Naive thymus-derived CD4-positive, alpha-beta T cell (primary cell): ENCODE data around the gene ADAMTS17. TPM values are rescaled to one million over a fixed set of nuclear protein-coding genes. Genes with fewer than 3 reads are reported as not detected.

ENCODE experiments used
- ATAC-seq: fragments of 150-1000 bp; cut with Tn5 transposase; 2 replicates; pipeline ENCODE4 v1.10.0; 2021; ENCODE audit warnings: mild to moderate bottlenecking, moderate library complexity
- CTCF ChIA-PET: fragments of 350-600 bp; sonication (Branson Sonifier 250); formaldehyde crosslinking; loops from one replicate; lab custom pipeline; 2021; ENCODE audit warnings: antibody characterized with exemption; lab: Charles Lee
- POLR2A ChIA-PET: fragments of 350-600 bp; sonication (Branson Sonifier 250); formaldehyde crosslinking; loops from one replicate; lab custom pipeline; 2021; ENCODE audit warnings: antibody characterized with exemption, inconsistent platforms; lab: Charles Lee
- DNase-seq, 9 donors: peaks; one replicate each; pipeline versions ENCODE4 v3.0.0 to v3.0.0-alpha.2; 2020 to 2022; ENCODE audit warnings: mixed read lengths in 1 of 9
- H3K27ac ChIP-seq: one replicate; pipeline ENCODE4 v1.7.0; 2013; ENCODE audit warnings: mild to moderate bottlenecking, low read depth, low read length, moderate library complexity
- H3K27me3 ChIP-seq, 2 donors: one replicate each; pipeline ENCODE4 v1.7.0; 2013; ENCODE audit warnings: low read length in 2 of 2, mild to moderate bottlenecking in 2 of 2, moderate library complexity in 2 of 2; ENCODE audit not compliant: control insufficient read depth in 2 of 2, insufficient read depth in 2 of 2
- H3K36me3 ChIP-seq, 3 experiments: 1 replicate in 2 of 3; 2 replicates in 1 of 3; pipeline ENCODE4 v1.7.0; 2013; ENCODE audit warnings: low read length in 3 of 3, mild to moderate bottlenecking in 3 of 3, moderate library complexity in 1 of 3; ENCODE audit not compliant: insufficient read depth in 3 of 3, control insufficient read depth in 2 of 3
- H3K4me1 ChIP-seq, 2 donors: one replicate each; pipeline ENCODE4 v1.7.0; 2013; ENCODE audit warnings: low read length in 2 of 2, mild to moderate bottlenecking in 2 of 2, moderate library complexity in 1 of 2; ENCODE audit not compliant: control insufficient read depth in 2 of 2, insufficient read depth in 2 of 2
- H3K4me3 ChIP-seq: 2 replicates; pipeline ENCODE4 v1.7.0; 2013; ENCODE audit warnings: mild to moderate bottlenecking, low read length
- H3K9me3 ChIP-seq, 3 experiments: 1 replicate in 2 of 3; 2 replicates in 1 of 3; pipeline ENCODE4 v1.7.0; 2013; ENCODE audit warnings: low read length in 3 of 3; ENCODE audit not compliant: control insufficient read depth in 2 of 3
- H3K27ac Mint-ChIP-seq, 9 donors: one replicate each; pipeline ENCODE4 v1.8.0; 2020 to 2022; ENCODE audit warnings: mixed read lengths in 9 of 9, mild to moderate bottlenecking in 8 of 9, moderate library complexity in 5 of 9, inconsistent platforms in 2 of 9
- H3K27me3 Mint-ChIP-seq, 5 donors: one replicate each; pipeline ENCODE4 v1.8.0; 2021 to 2022; ENCODE audit warnings: mixed read lengths in 5 of 5, mild to moderate bottlenecking in 1 of 5
- H3K36me3 Mint-ChIP-seq, 5 donors: one replicate each; pipeline ENCODE4 v1.8.0; 2020 to 2022; ENCODE audit warnings: mixed read lengths in 5 of 5, mild to moderate bottlenecking in 3 of 5, inconsistent platforms in 1 of 5
- H3K4me1 Mint-ChIP-seq, 7 donors: one replicate each; pipeline ENCODE4 v1.8.0; 2020 to 2022; ENCODE audit warnings: mixed read lengths in 7 of 7, mild to moderate bottlenecking in 3 of 7, inconsistent platforms in 1 of 7
- H3K4me3 Mint-ChIP-seq, 10 donors: one replicate each; pipeline ENCODE4 v1.8.0; 2020 to 2022; ENCODE audit warnings: mild to moderate bottlenecking in 10 of 10, mixed read lengths in 10 of 10, moderate library complexity in 6 of 10, inconsistent platforms in 2 of 10
- H3K9me3 Mint-ChIP-seq, 11 donors: one replicate each; pipeline ENCODE4 v1.8.0; 2020 to 2022; ENCODE audit warnings: mixed read lengths in 11 of 11, mild to moderate bottlenecking in 4 of 11, inconsistent platforms in 1 of 11, moderate library complexity in 1 of 11
- intact Hi-C, 2 donors: fragments of 100-400 bp; cut with micrococcal nuclease; formaldehyde crosslinking; loops; one replicate each; pipeline ENCODE4 v1.15.1; 2023
- polyA plus RNA-seq, 2 donors: library from polyadenylated mRNA; unstranded; fragments of 300-500 nt; fragmentation: Illumina TruSeq; gene quantifications; one replicate each; pipeline ENCODE4 v1.2.3, GENCODE V29; 2021
- total RNA-seq, 6 experiments: library from RNA in 5 of 6; stranded (reverse) in 5 of 6; gene quantifications; 1 replicate in 5 of 6; 2 replicates in 1 of 6; pipeline ENCODE4 v1.2.3 and lab custom pipeline; 2021 to 2026

Gene ADAMTS17
- total and polyA plus RNA-seq, 7 experiments from 2014 or later, result 1.5 to 13.5 (median 3.2) TPM

- ChIA-PET POLR2A (no interaction called here), CTCF (no interaction called here)
- Mint-ChIP-seq H3K36me3 (peaks cover 0 to 29% (median 0%) of the 10 kb centered on the region in 5 donors), H3K9me3 (peaks cover 0 to 2% (median 0%) of the 10 kb centered on the region in 11 donors), H3K4me3 (no peak overlapping the region), H3K4me1 (peaks cover 6 to 31% (median 19%) of the 10 kb centered on the region in 7 donors), H3K27me3 (no peaks in the 10 kb centered on the region), H3K27ac (no peak overlapping the region)
- no peak overlapping the region for H3K4me3 ChIP-seq
- H3K27ac ChIP-seq, result no peak overlapping the region
- no peaks in the 10 kb centered on the region for H3K27me3 ChIP-seq
- H3K4me1 ChIP-seq, result peaks cover 9 to 19% of the 10 kb centered on the region in 2 donors
- ATAC-seq (no peak), DNase-seq (no peak)
- no peaks in the 10 kb centered on the region for H3K9me3 ChIP-seq
- H3K36me3 ChIP-seq, result no peaks in the 10 kb centered on the region
- intact Hi-C loops, result no loop called here
These were observed 143.3 kb downstream of the ADAMTS17 start for GRCh38 chr15:100198442-100198841.

DNA sequence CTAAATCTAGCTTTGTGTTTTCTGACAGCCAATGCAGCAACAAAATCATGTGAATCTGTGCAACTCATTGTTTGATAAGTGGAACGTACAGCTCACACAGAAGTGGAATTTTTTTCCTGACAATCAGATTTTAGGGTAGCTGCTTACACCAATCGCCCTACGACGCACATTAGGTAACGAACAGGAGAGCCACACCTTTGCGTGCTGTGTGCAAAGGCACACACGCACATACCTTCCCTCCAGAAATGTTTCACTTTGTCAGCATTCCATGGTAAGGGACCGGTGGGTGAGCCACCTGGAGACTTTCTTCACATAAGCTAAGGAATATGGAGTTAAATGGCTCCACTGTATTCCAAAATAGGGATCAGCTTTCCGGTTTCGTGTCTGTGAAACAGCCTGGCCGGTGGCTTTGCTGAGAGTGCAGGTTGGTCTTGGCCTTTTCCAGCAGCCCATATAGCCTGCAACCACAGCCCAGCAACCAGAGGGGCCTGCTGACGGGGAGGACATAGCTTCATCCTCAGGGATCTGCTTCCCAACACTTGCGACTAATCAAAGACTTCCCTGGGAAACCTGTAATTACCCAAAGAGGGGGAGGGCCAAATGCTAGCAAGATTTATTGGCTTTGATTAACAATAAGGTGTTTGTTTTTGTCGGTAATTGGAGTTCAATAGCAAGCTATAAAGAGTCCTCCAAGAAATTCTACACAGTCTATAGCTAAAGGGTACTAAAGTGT, 145.3 kb downstream of the ADAMTS17 start:
- Histone ChIP-seq H3K27ac (no peak overlapping the region), H3K4me1 (peaks cover 0 to 6% of the 10 kb centered on the region in 2 donors), H3K36me3 (no peaks in the 10 kb centered on the region), H3K4me3 (no peak overlapping the region), H3K27me3 (no peaks in the 10 kb centered on the region), H3K9me3 (no peaks in the 10 kb centered on the region)
- ATAC-seq, result no peak
- ChIA-PET CTCF (interaction anchor here (0.9 kb wide), 1 partner anchor 154 kb away, joined by 3 read pairs; no protein-coding TSS in a partner anchor), POLR2A (no interaction called here)
- Mint-ChIP-seq H3K4me3 (no peak overlapping the region), H3K27me3 (no peaks in the 10 kb centered on the region), H3K4me1 (peaks cover 2 to 19% (median 5%) of the 10 kb centered on the region in 7 donors), H3K36me3 (peaks cover 0 to 41% (median under 1%) of the 10 kb centered on the region in 5 donors), H3K27ac (no peak overlapping the region), H3K9me3 (peaks cover 0 to 2% (median 0%) of the 10 kb centered on the region in 11 donors)
- intact Hi-C loops, result no loop called here
- no peak for DNase-seq

- Histone ChIP-seq H3K4me3 (no peak overlapping the region), H3K36me3 (no peaks in the 10 kb centered on the region), H3K9me3 (no peaks in the 10 kb centered on the region), H3K27me3 (no peaks in the 10 kb centered on the region), H3K4me1 (no peaks in the 10 kb centered on the region), H3K27ac (no peak overlapping the region)
- Mint-ChIP-seq H3K9me3 (no peaks in the 10 kb centered on the region), H3K27me3 (no peaks in the 10 kb centered on the region), H3K27ac (no peak overlapping the region), H3K36me3 (peaks cover 0 to 46% (median 4%) of the 10 kb centered on the region in 5 donors), H3K4me3 (no peak overlapping the region), H3K4me1 (peaks cover 0 to 9% (median 2%) of the 10 kb centered on the region in 7 donors)
- intact Hi-C loops, result no loop called here
- CTCF ChIA-PET, result no interaction called here
- ATAC-seq (no peak), DNase-seq (no peak)
- POLR2A ChIA-PET, result no interaction called here
These were observed 146.8 kb downstream of the ADAMTS17 start for GRCh38 chr15:100194996-100195395.

GRCh38 chr15:100193277-100193860, 148.4 kb downstream of the ADAMTS17 start:
- CTCF ChIA-PET, result no interaction called here
- H3K27me3 Mint-ChIP-seq, result no peaks in the 10 kb centered on the region
- intact Hi-C loops, result no loop called here
- peaks cover 0 to 40% (median 14%) of the 10 kb centered on the region in 5 donors for H3K36me3 Mint-ChIP-seq
- no peaks in the 10 kb centered on the region for H3K27me3 ChIP-seq
- H3K4me1 ChIP-seq, result no peaks in the 10 kb centered on the region
- ATAC-seq (no peak), DNase-seq (no peak)
- no peak overlapping the region for H3K27ac ChIP-seq
- H3K9me3 ChIP-seq, result no peaks in the 10 kb centered on the region
- no peaks in the 10 kb centered on the region for H3K9me3 Mint-ChIP-seq
- no peak overlapping the region for H3K4me3 Mint-ChIP-seq
- H3K4me1 Mint-ChIP-seq, result peaks cover 0 to 4% (median 0%) of the 10 kb centered on the region in 7 donors
- no peak overlapping the region for H3K27ac Mint-ChIP-seq
- no peaks in the 10 kb centered on the region for H3K36me3 ChIP-seq
- no peak overlapping the region for H3K4me3 ChIP-seq
- POLR2A ChIA-PET, result no interaction called here

DNA sequence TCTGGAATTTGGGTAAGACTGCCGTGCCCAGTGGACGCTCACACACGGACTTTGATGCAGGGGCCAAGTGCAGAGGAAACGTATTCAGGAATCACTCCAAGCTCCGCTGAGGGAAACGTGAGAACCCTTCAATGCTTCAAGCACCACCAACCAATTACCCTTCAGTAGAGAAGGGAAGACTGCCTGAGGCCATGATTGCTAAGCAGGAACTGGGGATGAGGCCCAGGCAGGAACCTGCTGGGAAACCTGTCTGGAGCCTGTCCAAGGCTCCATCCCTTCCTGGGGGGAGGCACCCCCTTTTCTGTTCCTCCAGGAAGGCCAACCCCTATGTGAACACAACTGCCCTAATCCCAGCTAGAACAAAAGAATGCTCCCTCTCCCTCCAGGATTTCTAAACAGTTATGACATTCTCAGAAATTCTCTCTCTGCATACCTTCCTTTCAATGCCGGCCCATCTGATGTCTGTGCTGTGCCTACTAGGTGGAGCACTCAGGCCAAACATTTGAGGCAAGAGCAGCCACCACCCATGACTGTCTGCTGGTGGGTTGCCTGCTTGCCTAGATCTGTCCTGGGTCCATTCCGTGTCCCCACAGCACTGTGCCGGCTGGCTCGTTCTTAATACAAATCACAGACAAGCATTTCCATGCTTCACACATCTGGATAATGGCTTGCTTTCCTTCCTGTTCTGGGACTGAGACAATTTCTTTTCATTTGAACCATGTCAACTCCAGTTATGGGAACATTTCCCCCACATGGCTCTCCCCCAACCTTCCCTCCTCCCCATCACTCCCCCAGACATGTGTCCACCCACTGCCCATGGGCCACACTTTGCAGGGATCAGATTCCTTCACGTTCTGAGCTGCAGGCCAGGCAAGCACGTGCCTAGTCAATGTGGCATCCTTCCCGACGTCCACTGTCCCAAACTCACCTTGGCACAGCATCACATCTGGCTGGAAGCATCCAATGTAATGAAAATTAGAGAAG, 149.4 kb downstream of the ADAMTS17 start:
- Mint-ChIP-seq H3K27ac (peak overlapping the region in 1 of 9 donors; percentile 22), H3K4me3 (no peak overlapping the region), H3K9me3 (no peaks in the 10 kb centered on the region), H3K4me1 (peaks cover 0 to 4% (median 0%) of the 10 kb centered on the region in 7 donors), H3K27me3 (no peaks in the 10 kb centered on the region), H3K36me3 (peaks cover 0 to 41% (median 18%) of the 10 kb centered on the region in 5 donors)
- Histone ChIP-seq H3K9me3 (no peaks in the 10 kb centered on the region), H3K27ac (no peak overlapping the region), H3K4me1 (no peaks in the 10 kb centered on the region), H3K27me3 (no peaks in the 10 kb centered on the region), H3K4me3 (no peak overlapping the region), H3K36me3 (no peaks in the 10 kb centered on the region)
- intact Hi-C loops, result no loop called here
- ChIA-PET CTCF (no interaction called here), POLR2A (no interaction called here)
- no peak for ATAC-seq
- DNase-seq, result no peak

- Histone ChIP-seq H3K4me3 (no peak overlapping the region), H3K9me3 (no peaks in the 10 kb centered on the region), H3K36me3 (no peaks in the 10 kb centered on the region), H3K27ac (no peak overlapping the region), H3K4me1 (no peaks in the 10 kb centered on the region), H3K27me3 (no peaks in the 10 kb centered on the region)
- no peak overlapping the region for H3K4me3 Mint-ChIP-seq
- ChIA-PET POLR2A (no interaction called here), CTCF (no interaction called here)
- DNase-seq (no peak), ATAC-seq (no peak)
- no peaks in the 10 kb centered on the region for H3K9me3 Mint-ChIP-seq
- intact Hi-C loops, result no loop called here
- H3K4me1 Mint-ChIP-seq, result peaks cover 0 to 4% (median 0%) of the 10 kb centered on the region in 7 donors
- H3K36me3 Mint-ChIP-seq, result peaks cover 0 to 47% (median 24%) of the 10 kb centered on the region in 5 donors
- peak overlapping the region in 1 of 9 donors; percentile 47 for H3K27ac Mint-ChIP-seq
- peaks cover 0 to 2% (median 0%) of the 10 kb centered on the region in 5 donors for H3K27me3 Mint-ChIP-seq
These were observed 150.6 kb downstream of the ADAMTS17 start for GRCh38 chr15:100191161-100191560.
